ENCODE results near the gene TMEM44. TPM values are rescaled to one million over a fixed set of nuclear protein-coding genes. Genes with fewer than 3 reads are reported as not detected.

The TMEM44 gene
- total RNA-seq, 3 donors from 2014 or later = 30.9 to 59.3 (median 34.1) TPM

DNA sequence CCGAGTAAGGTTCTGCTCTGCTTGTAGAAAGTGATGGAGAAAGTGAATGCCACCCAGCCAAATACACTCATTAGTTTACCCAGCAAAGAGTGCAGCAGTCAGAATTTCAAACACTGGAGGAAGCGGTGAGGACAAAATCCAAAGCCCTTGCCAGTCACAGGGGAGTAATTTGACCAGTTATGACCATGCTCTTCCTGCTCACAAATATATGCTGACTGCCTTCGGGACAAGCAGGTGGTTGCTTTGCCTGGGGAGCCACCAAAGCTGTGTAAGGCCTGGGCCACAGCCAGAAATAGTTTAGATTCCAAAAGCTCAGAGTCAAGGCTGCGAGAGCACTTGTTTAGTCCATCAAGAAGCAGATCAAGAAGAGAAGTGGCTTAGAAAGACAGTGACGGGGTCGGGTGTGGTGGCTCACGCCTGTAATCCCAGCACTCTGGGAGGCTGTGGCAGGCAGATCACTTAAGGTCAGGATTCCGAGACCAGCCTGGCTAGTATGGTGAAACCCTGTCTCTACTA is 95.4 kb downstream of the TMEM44 start:
- intact Hi-C loops (cut with DNase I, micrococcal nuclease) = no loop called here
- peak in 2 of 3 donors; percentile 38 to 43 for DNase-seq
- peak; percentile 74 for ATAC-seq

More for the DNA sequence above, 95.4 kb downstream of the TMEM44 start:
- TF ChIP-seq, protein P1, sequence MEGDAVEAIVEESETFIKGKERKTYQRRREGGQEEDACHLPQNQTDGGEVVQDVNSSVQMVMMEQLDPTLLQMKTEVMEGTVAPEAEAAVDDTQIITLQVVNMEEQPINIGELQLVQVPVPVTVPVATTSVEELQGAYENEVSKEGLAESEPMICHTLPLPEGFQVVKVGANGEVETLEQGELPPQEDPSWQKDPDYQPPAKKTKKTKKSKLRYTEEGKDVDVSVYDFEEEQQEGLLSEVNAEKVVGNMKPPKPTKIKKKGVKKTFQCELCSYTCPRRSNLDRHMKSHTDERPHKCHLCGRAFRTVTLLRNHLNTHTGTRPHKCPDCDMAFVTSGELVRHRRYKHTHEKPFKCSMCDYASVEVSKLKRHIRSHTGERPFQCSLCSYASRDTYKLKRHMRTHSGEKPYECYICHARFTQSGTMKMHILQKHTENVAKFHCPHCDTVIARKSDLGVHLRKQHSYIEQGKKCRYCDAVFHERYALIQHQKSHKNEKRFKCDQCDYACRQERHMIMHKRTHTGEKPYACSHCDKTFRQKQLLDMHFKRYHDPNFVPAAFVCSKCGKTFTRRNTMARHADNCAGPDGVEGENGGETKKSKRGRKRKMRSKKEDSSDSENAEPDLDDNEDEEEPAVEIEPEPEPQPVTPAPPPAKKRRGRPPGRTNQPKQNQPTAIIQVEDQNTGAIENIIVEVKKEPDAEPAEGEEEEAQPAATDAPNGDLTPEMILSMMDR (IDR thresholded peaks at IDR 0.05) = no peak
- Histone ChIP-seq H3K36me3 (ENCODE audit: low read depth) (no peaks in the 10 kb centered on the region), H3K9me3 (peaks cover 5% of the 10 kb centered on the region), H3K4me1 (ENCODE audit: low read depth) (peaks cover 15% of the 10 kb centered on the region), H3K4me3 (no peak overlapping the region)

Other genes with a start within 250 kb of the TMEM44 start
- gene GP5, start 234.2 kb downstream of the TMEM44 start, total RNA-seq = under 1 TPM in 2 of 3 donors, not detected in 1; 0.07 to 0.19 TPM
- gene ATP13A3, start 146.4 kb downstream of the TMEM44 start, total RNA-seq = 10 to 100 TPM; 76.2 to 96.1 (median 83.9) TPM
- gene LSG1, start 38.8 kb upstream of the TMEM44 start, total RNA-seq = 10 to 100 TPM; 34.0 to 35.6 (median 35.5) TPM
- 10 to 100 TPM; 12.7 to 87.8 (median 22.4) TPM for gene FAM43A, start 52.5 kb upstream of the TMEM44 start, total RNA-seq